Adrenal gland (tissue), 12 donors: ENCODE measurements around the gene PAX5. TPM values are rescaled to one million over a fixed set of nuclear protein-coding genes. Genes with fewer than 3 reads are reported as not detected.
"Not testable (repeated sequence)": the region's sequence is repeated elsewhere in the genome, so short reads cannot be mapped to it uniquely, and the experiment has no call there.

Experiments used
- DNase-seq, 7 donors: peaks; one replicate each; pipeline ENCODE4 v3.0.0-alpha.2; 2019 to 2020
- H3K27ac ChIP-seq, 5 donors: fragments of 200-600 bp; sonication (generic) in 4 of 5; 1 replicate in 3 of 5; 2 replicates in 2 of 5; pipeline versions ENCODE4 v1.5.1 to v1.8.0; 2016 to 2020; ENCODE audit warnings: mild to moderate bottlenecking in 1 of 5
- H3K27me3 ChIP-seq: fragments of 200-600 bp; 2 replicates; pipeline ENCODE4 v1.8.0; 2021
- H3K36me3 ChIP-seq, 2 donors: fragments of 200-600 bp; replicated peaks in 1 of 2; 1 replicate in 1 of 2; 2 replicates in 1 of 2; pipeline versions ENCODE4 v1.5.1 to v1.8.0; 2018 to 2022
- H3K4me1 ChIP-seq, 2 donors: fragments of 200-600 bp; replicated peaks in 1 of 2; 1 replicate in 1 of 2; 2 replicates in 1 of 2; pipeline versions ENCODE4 v1.5.1 to v1.8.0; 2018 to 2021
- H3K4me3 ChIP-seq, 4 donors: fragments of 200-600 bp; sonication (generic) in 3 of 4; one replicate each; pipeline ENCODE4 v1.5.1; 2016 to 2018
- H3K9me3 ChIP-seq, 3 donors: fragments of 200-600 bp; sonication (generic) in 1 of 3; replicated peaks in 1 of 3; 1 replicate in 2 of 3; 2 replicates in 1 of 3; pipeline versions ENCODE4 v1.5.1 to v1.8.0; 2016 to 2021
- POLR2A ChIP-seq, 2 donors: fragments of 450-650 bp; IDR thresholded peaks; one replicate each; pipeline ENCODE4 v1.6.1; 2017; ENCODE audit warnings: antibody characterized with exemption in 2 of 2, mild to moderate bottlenecking in 2 of 2, moderate library complexity in 1 of 2
- WGBS, 4 donors: extraction: QIAGEN DNeasy Blood & Tissue Kit in 2 of 4; methylation state at CpG; one replicate each; pipeline versions ENCODE4 v1.1.5 to v1.1.7; 2013 to 2017; 5-methylcytosine and 5-hydroxymethylcytosine counted together
- intact Hi-C, 2 donors: fragments of 100-400 bp; cut with DNase I; formaldehyde crosslinking; loops; one replicate each; pipeline versions ENCODE4 v1.14.1 to v1.15.0; 2022 to 2023
- polyA plus RNA-seq, 3 donors: library from polyadenylated mRNA; stranded (reverse); fragments of 200-250 nt in 2 of 3; fragments of 350-450 nt in 1 of 3; fragmentation: Illumina TruSeq in 1 of 3; extraction: RNeasy Lipid Tissue Mini Kit (QIAGEN cat#74804) in 1 of 3; gene quantifications; one replicate each; pipeline ENCODE4 v1.2.3, GENCODE V29; 2013 to 2014
- total RNA-seq, 9 donors: library from RNA; depleted of rRNA in 4 of 9; stranded (reverse); fragments of >200 nt in 4 of 9; fragments of 120-200 nt in 1 of 9; fragmentation: NEBNext Ultra II Directional in 1 of 9; extraction: Animal tissue kit (Norgen Biotek cat#: 25700) in 1 of 9; gene quantifications; one replicate each; pipeline versions ENCODE4 v1.1.0 to v1.2.4, GENCODE V29; 2013 to 2023
- TF ChIP-seq, protein P1 (sequence below), 6 experiments: fragments of 450-650 bp in 4 of 6; fragments of 200-600 bp in 2 of 6; sonication (generic) in 1 of 6; IDR thresholded peaks; 1 replicate in 5 of 6; 2 replicates in 1 of 6; pipeline versions ENCODE4 v1.5.1 to v1.8.0; 2016 to 2021; ENCODE audit warnings: antibody characterized with exemption in 6 of 6, mild to moderate bottlenecking in 2 of 6, moderate library complexity in 1 of 6
- donor health status: healthy with polysubstance abuse.
- donor health status: Bipolar disorder and iron deficiency.
- donor health status: DM: yes; HTN: yes; CAD: no.
- donor health status: DM: no; HTN: no; CAD: no.
- donor health status: DM: no; HTN: no; CAD: no.
- donor health status: DM: yes; HTN: yes; CAD: no.

Gene PAX5
- total and polyA plus RNA-seq, 12 donors = under 0.01 to 0.22 (median 0.09) TPM; not detected in 6

DNA sequence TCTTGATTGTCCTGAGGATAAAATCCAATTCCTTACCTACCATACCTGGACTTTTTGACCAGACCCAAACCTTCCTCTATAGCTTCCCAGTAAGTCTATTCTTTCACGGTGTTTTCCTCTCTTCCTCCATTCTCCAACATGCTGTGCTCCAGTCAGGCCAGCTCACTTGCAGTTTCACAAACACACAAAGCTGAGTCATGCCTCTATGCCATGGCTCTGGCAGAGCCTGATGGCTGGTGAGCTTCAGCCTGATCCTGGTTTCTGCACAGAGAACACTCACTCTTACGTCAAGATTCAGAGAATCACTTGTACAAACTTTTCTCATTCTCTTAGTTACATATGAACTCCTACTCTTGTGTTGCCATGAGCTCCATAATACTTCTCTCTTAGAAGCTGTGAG, 27.7 kb upstream of the PAX5 start:
- DNase-seq = peak in 4 of 7 donors; percentile 20 to 60 (median 31)
- no peaks in the 10 kb centered on the region for H3K4me1 ChIP-seq
- H3K36me3 ChIP-seq = no peaks in the 10 kb centered on the region
- H3K27me3 ChIP-seq = peaks cover 13% of the 10 kb centered on the region
- H3K27ac ChIP-seq = no peak overlapping the region
- no peak for TF ChIP-seq POLR2A (IDR thresholded peaks at IDR 0.05)
- TF ChIP-seq, protein P1, sequence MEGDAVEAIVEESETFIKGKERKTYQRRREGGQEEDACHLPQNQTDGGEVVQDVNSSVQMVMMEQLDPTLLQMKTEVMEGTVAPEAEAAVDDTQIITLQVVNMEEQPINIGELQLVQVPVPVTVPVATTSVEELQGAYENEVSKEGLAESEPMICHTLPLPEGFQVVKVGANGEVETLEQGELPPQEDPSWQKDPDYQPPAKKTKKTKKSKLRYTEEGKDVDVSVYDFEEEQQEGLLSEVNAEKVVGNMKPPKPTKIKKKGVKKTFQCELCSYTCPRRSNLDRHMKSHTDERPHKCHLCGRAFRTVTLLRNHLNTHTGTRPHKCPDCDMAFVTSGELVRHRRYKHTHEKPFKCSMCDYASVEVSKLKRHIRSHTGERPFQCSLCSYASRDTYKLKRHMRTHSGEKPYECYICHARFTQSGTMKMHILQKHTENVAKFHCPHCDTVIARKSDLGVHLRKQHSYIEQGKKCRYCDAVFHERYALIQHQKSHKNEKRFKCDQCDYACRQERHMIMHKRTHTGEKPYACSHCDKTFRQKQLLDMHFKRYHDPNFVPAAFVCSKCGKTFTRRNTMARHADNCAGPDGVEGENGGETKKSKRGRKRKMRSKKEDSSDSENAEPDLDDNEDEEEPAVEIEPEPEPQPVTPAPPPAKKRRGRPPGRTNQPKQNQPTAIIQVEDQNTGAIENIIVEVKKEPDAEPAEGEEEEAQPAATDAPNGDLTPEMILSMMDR (IDR thresholded peaks at IDR 0.05) = no peak
- intact Hi-C loops = no loop called here
- WGBS, 4 donors = 66 to 75% (median 72%) methylated on average over 2 of the region's 2 CpGs
- no peaks in the 10 kb centered on the region for H3K9me3 ChIP-seq
- H3K4me3 ChIP-seq = no peak overlapping the region

DNA sequence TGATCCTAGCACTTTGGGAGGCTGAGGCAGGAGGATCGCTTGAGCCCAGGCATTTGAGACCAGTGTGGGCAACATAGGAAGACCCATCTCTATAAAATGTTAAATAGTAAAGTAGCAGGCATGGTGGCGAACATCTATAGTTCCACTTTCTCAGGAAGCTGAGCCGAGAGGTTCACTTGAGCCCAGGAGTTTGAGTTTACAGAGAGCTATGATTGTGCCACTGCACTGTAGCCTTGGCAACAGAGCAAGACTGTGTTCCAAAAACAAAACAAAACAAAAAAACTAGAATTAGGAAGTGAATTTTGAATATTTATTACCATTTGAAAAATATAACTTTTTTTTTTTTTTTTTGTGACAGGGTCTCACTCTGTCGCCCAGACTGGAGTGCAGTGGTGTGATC, 26.8 kb upstream of the PAX5 start:
- DNase-seq = no peak
- WGBS, 4 donors = 78 to 89% (median 83%) methylated on average over 4 of the region's 4 CpGs
- TF ChIP-seq POLR2A (IDR thresholded peaks at IDR 0.05) = no peak
- TF ChIP-seq, protein P1 (IDR thresholded peaks at IDR 0.05) = no peak

DNA sequence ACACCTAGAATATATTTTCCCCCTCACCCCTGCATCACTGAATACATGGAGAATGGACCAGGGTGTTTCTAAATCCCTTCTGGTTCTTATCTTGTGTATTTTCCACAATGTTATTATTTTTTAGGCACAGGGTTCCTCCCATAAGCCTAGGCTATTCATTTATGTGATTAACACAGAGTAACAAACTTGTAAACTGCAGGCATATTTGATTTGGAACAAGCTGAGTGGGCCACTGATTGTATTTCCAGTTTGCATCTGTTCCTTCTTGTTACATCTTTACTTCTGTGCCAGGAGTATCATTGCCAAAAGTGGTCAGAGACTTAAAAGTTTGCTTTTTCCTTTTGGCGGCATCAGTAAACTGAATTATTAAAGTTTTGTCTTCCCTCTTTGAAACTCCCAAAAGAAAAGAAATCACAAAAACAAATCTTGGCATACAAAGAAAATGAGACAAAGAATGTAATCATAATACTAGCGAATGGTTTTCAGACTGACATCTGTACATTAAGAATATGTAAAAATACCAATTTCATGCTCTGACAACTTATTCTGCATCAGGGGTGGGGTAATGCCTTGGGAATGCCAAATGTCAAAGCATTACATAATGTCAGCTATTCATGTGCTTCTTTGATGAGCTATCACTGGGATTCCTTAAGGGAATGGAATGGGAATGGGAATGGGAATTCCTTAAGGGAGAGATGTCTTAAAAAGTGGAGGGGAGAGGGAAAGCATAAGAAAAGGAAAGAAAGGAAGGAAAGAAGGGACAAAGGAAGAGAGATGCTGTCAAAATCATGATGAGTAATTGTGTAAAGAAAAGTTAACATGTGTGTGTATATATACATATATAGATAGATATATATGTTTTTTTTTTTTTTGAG, 22.2 kb upstream of the PAX5 start:
- Histone ChIP-seq H3K4me3 (no peak overlapping the region), H3K36me3 (no peaks in the 10 kb centered on the region), H3K27me3 (peaks cover 15% of the 10 kb centered on the region), H3K27ac (no peak overlapping the region), H3K4me1 (no peaks in the 10 kb centered on the region), H3K9me3 (no peaks in the 10 kb centered on the region)
- 83 to 92% (median 87%) methylated on average over 2 of the region's 2 CpGs for WGBS, 4 donors
- DNase-seq = no peak
- TF ChIP-seq POLR2A (IDR thresholded peaks at IDR 0.05) = no peak
- TF ChIP-seq, protein P1 (IDR thresholded peaks at IDR 0.05) = no peak
- intact Hi-C loops = no loop called here

More for the DNA sequence above, 26.8 kb upstream of the PAX5 start:
- no peaks in the 10 kb centered on the region for H3K9me3 ChIP-seq
- no peak overlapping the region for H3K27ac ChIP-seq
- intact Hi-C loops = no loop called here
- no peak overlapping the region for H3K4me3 ChIP-seq
- H3K4me1 ChIP-seq = no peaks in the 10 kb centered on the region
- H3K36me3 ChIP-seq = no peaks in the 10 kb centered on the region
- H3K27me3 ChIP-seq = peaks cover 13% of the 10 kb centered on the region

DNA sequence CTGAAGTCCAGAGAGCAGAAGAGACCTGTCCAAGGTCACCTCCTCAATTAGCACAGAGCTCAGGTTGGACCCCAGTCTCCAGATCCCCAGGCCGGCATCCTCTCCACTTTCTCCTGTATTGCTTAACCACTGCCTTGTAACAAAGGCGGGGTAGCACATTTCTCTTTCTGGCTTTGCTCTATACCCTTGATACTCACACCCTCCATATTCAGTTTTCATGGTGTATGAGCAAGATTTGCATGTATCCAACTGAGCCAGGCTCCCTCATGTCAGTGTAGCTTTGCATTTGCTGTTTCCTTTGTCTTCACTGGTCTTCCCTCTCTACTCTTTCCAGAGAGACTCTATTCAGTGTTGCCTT, 20.3 kb upstream of the PAX5 start:
- peaks cover 15% of the 10 kb centered on the region for H3K27me3 ChIP-seq
- DNase-seq, H3K9me3 ChIP-seq, H3K36me3 ChIP-seq, intact Hi-C loops, H3K27ac ChIP-seq, H3K4me3 ChIP-seq, H3K4me1 ChIP-seq: not testable (repeated sequence)
- WGBS, 4 donors = 29 to 51% (median 43%) methylated on average over 2 of the region's 2 CpGs
